Stimulated activated naive CD8-positive, alpha-beta T cell treated with anti-CD3 and anti-CD28 coated beads, Interleukin-15, amount 100 ng/mL, for 72 hours (primary cell): ENCODE data around the gene HIF3A.
A peak's percentile ranks its signal among the peaks of the same experiment; 100 is the strongest.
"Not testable (repeated sequence)": the region's sequence is repeated elsewhere in the genome, so short reads cannot be mapped to it uniquely, and the experiment has no call there.

Source experiments
- ATAC-seq: fragments of 150-1000 bp; cut with Tn5 transposase; 2 replicates; pipeline ENCODE4 v1.10.0; 2021; ENCODE audit warnings: mild to moderate bottlenecking, moderate library complexity
- DNase-seq, 2 donors: peaks; one replicate each; pipeline ENCODE4 v3.0.0; 2021 to 2022
- H3K27ac Mint-ChIP-seq, 2 donors: one replicate each; pipeline ENCODE4 v1.8.0; 2022; ENCODE audit warnings: mild to moderate bottlenecking in 2 of 2, mixed read lengths in 2 of 2, moderate library complexity in 2 of 2
- H3K27me3 Mint-ChIP-seq: one replicate; pipeline ENCODE4 v1.8.0; 2022; ENCODE audit warnings: mixed read lengths
- H3K4me1 Mint-ChIP-seq: one replicate; pipeline ENCODE4 v1.8.0; 2022; ENCODE audit warnings: mild to moderate bottlenecking, mixed read lengths
- H3K4me3 Mint-ChIP-seq, 2 donors: one replicate each; pipeline ENCODE4 v1.8.0; 2022; ENCODE audit warnings: mild to moderate bottlenecking in 2 of 2, mixed read lengths in 2 of 2, moderate library complexity in 1 of 2
- H3K9me3 Mint-ChIP-seq, 2 donors: one replicate each; pipeline ENCODE4 v1.8.0; 2022; ENCODE audit warnings: mixed read lengths in 2 of 2

Gene HIF3A

DNA sequence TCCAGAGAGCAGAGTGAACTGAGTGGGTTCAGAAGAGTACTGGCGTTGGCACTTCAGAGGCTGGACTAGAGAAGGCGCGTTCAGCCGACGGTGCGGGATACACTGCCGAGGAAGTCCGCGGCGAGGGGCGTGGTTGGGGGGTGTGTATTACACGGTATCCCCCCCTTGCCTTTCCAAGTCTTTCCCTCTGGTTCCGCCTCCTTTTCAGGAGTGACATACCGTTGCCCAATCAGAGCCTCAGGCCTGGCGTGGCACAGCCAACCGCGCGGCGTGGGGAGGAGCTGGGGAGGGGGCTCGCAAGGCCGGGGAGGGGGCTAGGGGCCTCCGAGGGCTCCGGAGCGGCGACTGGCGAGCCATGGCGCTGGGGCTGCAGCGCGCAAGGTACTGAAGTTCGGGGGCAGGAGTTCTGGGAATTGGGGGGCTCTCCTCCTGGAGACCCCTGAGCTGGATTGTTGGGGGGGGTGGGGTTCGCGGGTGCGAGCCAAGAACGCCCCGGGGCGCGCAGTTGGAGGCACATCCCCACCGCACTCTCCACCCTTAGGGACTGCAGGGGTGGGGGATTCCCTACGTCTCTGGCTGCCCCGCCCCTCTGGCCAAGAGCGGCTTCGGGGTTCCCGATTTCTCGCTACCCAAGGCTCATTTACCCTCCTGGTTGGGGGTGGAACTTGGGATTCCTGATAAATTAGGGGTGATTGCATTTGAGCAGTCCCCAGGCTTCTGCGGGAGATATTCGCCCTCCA, at the start of gene HIF3A:
TSS of gene HIF3A (plus strand) at position 321 of the 740 bp plus-strand sequence. CDS start at position 356, 35 bp downstream.
- no peaks in the 10 kb centered on the region for H3K9me3 Mint-ChIP-seq
- no peak within 1 kb of the TSS for H3K4me3 Mint-ChIP-seq
- peaks cover 6% of the 10 kb centered on the region for H3K4me1 Mint-ChIP-seq
- H3K27me3 Mint-ChIP-seq, result peaks cover 56% of the 10 kb centered on the region
- no peak within 1 kb of the TSS for H3K27ac Mint-ChIP-seq
- ATAC-seq (no peak), DNase-seq (no peak)

DNA sequence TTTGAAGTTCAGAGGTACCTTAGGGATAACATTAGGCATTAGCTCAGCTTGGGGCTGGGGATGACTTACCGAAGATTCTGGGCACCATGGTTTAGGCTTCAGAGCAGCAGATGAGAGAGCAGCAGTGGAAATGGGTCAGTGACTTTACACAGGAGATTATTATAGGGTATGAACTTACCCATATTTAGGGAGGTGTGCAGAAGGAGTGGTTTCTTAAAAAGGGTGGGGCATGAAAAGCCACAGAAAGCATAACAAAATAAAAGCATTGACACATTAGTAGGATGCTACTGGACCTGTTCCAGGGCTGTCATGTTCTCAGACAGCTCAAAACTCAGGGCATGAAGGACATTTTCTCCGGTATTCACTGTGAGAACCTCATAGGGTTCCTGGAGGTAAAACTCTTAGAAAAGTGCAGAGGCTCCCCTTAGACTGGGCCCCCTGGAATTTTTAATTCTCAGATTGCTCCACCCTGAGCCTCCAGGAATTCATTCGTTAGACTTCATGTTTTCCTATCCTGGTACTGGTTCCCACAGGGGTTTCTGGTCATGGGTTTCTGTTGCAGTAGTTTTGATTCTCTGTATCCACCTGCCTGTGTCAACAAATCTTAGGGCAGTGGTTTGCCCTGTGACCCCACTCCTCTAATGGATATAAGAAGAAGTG, 46.6 kb upstream of the HIF3A start:
- H3K27me3 Mint-ChIP-seq, result peaks cover 59% of the 10 kb centered on the region
- no peak overlapping the region for H3K4me3 Mint-ChIP-seq
- ATAC-seq (no peak), DNase-seq (no peak)
- no peaks in the 10 kb centered on the region for H3K9me3 Mint-ChIP-seq
- no peaks in the 10 kb centered on the region for H3K4me1 Mint-ChIP-seq
- no peak overlapping the region for H3K27ac Mint-ChIP-seq

DNA sequence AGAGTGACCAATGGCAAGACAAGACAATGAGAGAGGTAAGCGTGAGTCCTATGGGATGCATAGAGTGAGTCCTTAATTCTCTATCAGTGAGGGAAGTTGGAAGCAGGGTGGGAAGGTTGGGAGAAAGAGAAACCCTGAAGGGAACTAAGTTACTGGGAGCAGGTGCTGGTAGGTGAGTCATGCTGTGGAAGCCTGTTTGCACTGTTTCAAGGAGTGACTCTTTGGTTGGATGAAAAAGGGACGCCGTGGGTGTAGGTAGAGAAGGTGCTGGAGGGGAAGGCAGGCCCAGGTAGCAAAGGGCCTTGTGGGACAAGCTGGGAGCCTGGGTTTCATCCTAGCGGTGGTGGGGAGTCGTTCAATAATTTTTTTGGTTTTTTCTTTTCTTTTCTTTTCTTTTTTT, 45.4 kb upstream of the HIF3A start:
- no peak for ATAC-seq
- DNase-seq, result no peak
- Mint-ChIP-seq H3K4me1 (no peaks in the 10 kb centered on the region), H3K4me3 (no peak overlapping the region), H3K9me3 (no peaks in the 10 kb centered on the region), H3K27ac (no peak overlapping the region), H3K27me3 (peaks cover 56% of the 10 kb centered on the region)

DNA sequence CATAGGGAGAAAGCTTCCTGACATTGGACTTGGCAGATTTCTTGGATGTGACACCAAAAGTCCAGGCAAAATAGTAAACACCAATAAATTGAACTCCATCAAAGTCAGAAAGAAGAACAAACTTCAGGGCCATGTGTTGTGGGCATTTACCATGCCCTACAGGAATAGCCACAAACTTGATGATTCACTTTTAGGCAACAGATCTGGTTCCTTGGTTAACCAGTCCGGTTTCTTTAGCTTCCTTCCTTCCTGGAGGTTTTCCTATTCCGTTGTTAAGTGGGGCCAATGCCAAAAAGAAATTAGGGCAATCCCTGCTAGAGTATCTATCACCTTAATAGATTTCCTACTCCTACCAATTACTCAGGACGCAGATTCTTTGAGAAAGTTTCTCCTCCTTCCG, 42.1 kb upstream of the HIF3A start:
- no peak overlapping the region for H3K27ac Mint-ChIP-seq

DNA sequence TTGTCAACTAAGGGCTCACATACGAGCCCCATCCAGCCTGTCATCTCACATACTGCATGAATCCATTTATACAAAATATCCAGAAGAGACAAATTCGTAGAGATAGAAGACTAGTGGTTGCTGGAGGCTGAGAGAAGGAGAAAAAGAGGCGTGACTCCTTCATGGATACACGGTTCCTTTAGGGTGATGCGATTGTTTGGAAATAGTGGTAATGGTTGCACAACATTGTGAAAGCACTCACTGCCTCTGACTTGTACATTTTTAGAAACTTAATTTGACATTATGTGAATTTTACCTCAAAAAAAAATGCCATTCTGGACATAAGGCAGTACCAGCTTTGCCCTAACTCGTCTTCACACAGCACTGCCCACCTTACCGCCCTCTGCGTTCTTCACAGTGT, 40.0 kb upstream of the HIF3A start:
- no peak for ATAC-seq
- no peak overlapping the region for H3K4me3 Mint-ChIP-seq
- H3K9me3 Mint-ChIP-seq, result no peaks in the 10 kb centered on the region
- H3K27me3 Mint-ChIP-seq, result peaks cover 61% of the 10 kb centered on the region
- H3K27ac Mint-ChIP-seq, result no peak overlapping the region
- no peaks in the 10 kb centered on the region for H3K4me1 Mint-ChIP-seq
- no peak for DNase-seq

More for the DNA sequence above, 42.1 kb upstream of the HIF3A start:
- H3K27me3 Mint-ChIP-seq, result peaks cover 59% of the 10 kb centered on the region
- ATAC-seq, result no peak
- H3K4me1 Mint-ChIP-seq, result no peaks in the 10 kb centered on the region
- DNase-seq, result no peak
- no peaks in the 10 kb centered on the region for H3K9me3 Mint-ChIP-seq
- no peak overlapping the region for H3K4me3 Mint-ChIP-seq

DNA sequence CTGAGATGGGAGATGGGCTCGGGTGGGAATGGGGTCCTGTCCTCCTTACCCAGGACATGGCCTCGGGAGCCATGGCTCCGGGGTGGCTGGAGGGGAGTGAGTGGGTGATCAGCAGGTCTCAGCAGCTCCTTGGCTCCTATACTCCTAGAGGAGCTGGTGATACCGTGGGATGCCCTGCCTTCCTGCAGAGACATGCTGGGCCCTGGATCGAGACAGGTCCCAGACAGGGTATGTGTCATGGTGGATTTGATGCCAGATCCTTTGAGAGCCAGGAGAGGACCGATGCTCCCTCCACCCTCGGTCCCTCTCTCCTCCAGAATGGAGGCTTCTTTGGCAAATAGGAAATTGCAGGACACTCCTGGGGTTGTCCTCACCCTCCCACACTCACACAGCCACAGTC, 35.3 kb upstream of the HIF3A start:
- DNase-seq, H3K4me3 Mint-ChIP-seq, ATAC-seq, H3K27ac Mint-ChIP-seq, H3K9me3 Mint-ChIP-seq: not testable (repeated sequence)
- Mint-ChIP-seq H3K27me3 (peaks cover 78% of the 10 kb centered on the region), H3K4me1 (peaks cover 17% of the 10 kb centered on the region)

DNA sequence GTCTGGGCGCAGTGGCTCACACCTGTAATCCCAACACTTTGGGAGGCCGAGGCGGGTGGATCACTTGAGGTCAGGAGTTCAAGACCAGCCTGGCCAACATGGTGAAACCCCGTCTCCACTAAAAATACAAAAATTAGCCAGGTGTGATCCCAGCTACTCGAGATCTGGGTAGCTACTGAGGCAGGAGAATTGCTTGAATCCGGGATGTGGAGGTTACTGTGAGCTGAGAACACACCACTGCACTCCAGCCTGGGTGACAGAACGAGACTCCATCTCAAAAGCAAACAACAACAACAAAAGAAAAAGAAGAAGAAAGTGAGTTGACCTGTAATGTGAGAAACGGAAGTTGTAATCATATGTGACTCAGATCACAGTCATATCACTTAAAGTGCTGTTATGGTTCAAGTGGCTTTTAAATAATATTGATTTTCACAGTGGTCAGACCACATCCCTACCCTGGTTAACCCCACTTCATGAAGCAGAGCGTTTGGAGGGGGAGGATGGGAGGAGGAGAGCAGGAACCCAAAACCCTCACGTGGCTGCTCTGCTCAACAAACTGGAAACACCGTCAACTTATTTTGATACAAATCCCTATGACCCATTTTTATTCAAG, 34.1 kb upstream of the HIF3A start:
- DNase-seq, result peak; percentile 80 to 85
- Mint-ChIP-seq H3K4me3 (peak overlapping the region in 1 of 2 donors; percentile 39), H3K4me1 (peaks cover 17% of the 10 kb centered on the region), H3K27me3 (peaks cover 79% of the 10 kb centered on the region), H3K27ac (peak overlapping the region; percentile 27 to 59)
- not testable (repeated sequence) for H3K9me3 Mint-ChIP-seq
- peak; percentile 99 for ATAC-seq

DNA sequence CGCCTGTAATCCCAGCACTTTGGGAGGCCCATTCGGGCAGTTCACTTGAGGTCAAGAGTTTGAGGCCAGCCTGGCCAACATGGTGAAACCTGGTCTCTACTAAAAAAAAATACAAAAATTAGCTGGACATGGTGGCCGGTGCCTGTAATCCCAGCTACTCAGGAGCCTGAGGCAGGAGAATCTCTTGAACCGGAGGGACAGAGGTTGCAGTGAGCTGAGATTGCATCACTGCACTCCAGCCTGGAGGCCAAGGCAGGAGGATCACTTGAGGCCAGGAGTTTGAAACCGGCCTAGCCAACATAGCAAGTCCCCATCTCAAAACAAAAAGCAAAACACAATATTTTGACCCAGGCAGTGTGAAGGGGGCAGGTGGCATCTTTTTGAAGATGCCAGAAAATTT, 32.0 kb upstream of the HIF3A start:
- not testable (repeated sequence) for ATAC-seq, DNase-seq, H3K9me3 Mint-ChIP-seq, H3K4me3 Mint-ChIP-seq, H3K27ac Mint-ChIP-seq
- H3K27me3 Mint-ChIP-seq, result peaks cover 80% of the 10 kb centered on the region
- H3K4me1 Mint-ChIP-seq, result peaks cover 17% of the 10 kb centered on the region

DNA sequence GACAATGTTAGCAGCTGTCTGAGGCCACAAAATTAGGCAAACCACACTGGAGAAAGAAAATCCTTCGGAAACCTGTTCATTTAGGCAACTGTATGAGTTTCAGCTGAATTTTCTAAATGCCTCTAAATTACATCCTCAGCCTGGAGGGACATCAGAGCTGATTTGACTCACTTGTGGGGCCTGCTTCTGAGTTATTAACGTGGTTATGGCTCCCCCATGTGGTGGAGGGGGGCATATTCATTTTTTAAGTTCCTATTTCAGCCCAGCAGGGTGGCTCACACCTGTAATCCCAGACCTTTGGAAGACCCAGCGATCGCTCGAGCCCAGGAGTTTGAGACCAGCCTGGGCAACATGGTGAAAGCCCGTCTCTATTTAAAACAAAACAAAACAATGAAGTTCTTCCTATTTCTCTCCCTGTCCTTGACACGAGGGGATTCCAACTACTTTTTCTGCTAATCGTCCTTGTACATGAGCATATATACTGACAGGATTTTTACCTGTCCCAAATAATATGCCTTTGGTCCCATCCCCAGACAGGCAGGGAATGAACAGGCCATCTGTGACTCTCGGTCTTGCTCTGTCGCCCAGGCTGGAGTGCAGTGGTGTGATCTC, 31.5 kb upstream of the HIF3A start:
- peaks cover 17% of the 10 kb centered on the region for H3K4me1 Mint-ChIP-seq
- no peak overlapping the region for H3K27ac Mint-ChIP-seq
- H3K27me3 Mint-ChIP-seq, result peaks cover 75% of the 10 kb centered on the region
- H3K9me3 Mint-ChIP-seq, result no peaks in the 10 kb centered on the region
- peak; percentile 75 to 80 for DNase-seq
- ATAC-seq, result peak; percentile 71
- H3K4me3 Mint-ChIP-seq, result no peak overlapping the region

DNA sequence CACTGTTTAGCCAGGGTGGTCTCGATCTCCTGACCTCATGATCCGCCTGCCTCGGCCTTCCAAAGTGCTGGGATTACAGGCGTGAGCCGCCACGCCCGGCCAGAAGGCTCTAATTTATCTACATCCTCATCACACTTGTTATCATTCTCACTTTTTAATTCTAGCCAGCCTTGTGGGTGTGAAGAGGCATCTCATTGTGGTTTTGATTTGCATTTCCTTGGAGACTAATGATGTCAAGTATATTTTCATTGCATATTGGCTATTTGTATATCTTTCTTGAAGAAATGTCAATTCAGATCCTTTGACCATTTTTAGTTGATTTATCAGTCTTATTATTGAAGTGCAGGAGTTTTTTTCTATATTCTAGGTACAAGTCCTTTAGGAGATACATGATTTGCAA, 27.7 kb upstream of the HIF3A start:
- Mint-ChIP-seq H3K27me3 (peaks cover 61% of the 10 kb centered on the region), H3K4me3 (no peak overlapping the region), H3K9me3 (no peaks in the 10 kb centered on the region), H3K4me1 (peaks cover 14% of the 10 kb centered on the region), H3K27ac (no peak overlapping the region)
- no peak for DNase-seq
- ATAC-seq, result no peak

DNA sequence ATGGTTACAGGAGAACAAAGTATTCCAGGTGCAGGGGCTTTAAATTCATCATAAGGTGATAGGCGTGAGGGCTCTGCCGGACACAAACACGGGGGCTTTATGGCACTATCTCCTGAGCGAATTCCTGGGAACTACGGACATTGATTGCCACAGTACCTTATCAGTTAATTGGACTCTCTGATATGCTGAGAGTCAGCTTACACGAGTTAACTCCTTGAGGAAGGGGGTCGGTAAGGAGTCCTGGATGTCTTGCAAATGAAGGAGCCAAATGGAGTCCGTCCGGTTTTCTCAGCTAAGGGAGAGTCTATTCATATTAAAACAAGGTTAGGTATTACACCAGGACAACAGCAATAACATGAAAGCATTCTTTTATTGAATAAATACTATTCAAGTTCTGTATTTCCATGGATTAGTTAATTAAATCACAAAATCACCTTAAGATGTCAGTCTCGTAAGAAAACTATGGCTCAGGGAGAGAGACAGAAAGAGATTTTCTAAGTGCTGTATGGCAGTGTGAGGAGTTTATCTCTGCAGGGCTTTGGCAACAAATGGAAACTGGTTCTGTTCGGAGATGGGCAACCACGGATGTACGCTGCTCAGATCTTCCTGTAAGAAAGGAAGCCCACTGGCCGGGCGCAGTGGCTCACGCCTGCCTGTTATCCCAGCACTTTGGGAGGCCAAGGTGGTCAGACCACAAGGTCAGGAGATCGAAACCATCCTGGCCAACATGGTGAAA, 26.2 kb upstream of the HIF3A start:
- Mint-ChIP-seq H3K27me3 (peaks cover 47% of the 10 kb centered on the region), H3K9me3 (no peaks in the 10 kb centered on the region), H3K4me1 (peaks cover 13% of the 10 kb centered on the region), H3K4me3 (no peak overlapping the region), H3K27ac (peak overlapping the region in 1 of 2 donors; percentile 14)
- DNase-seq, result no peak
- no peak for ATAC-seq

DNA sequence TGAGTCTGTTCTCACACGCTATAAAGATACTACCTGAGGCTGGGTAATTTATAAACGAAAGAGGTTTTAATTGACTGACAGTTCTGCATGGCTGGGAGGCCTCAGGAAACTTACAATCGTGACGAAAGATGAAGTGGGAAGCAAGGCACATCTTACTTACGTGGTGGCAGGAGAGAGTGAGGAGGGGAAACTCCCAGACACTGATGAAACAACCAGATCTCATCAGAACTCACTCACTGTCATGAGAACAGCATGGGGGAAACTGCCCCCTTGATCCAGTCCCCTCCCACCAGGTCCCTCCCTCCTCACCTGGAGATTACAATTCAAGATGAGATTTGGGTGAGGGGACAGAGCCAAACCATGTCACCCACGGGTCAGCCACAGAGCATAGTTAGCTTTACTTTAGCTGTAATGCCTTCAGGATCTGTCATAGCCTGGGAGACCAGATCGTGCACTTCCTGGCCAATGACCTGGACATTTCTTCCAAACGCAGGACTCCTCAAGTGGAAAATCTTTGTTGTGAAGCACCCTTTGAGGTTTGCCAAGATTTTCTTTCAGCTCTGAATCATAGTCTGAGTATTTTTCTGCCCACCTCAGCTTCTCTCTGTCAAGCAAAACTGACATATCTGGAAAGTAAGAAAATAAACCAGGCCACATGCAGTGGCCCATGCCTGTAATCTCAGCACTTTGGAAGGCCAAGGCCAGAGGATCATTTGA, 25.2 kb upstream of the HIF3A start:
- no peak for DNase-seq
- Mint-ChIP-seq H3K4me3 (no peak overlapping the region), H3K27ac (no peak overlapping the region)

DNA sequence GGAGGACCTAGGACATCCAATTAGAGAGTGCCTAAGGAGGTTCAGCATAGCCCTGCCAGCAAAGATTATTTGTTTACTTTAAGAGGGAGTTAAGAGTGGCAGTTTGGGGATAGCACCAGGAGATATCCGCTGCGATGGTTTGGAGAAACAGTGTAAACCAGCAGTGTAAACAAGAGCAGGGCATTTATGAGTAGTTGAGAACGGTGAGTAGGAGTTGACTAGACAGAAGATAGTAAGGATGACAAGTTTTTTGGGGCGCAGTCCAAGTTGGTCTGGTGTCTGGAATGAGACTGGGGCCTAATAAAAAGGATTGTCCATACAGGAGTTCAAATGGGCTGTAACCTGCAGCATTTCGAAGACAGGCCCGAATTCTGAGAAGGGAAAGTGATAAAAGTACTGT, 22.9 kb upstream of the HIF3A start:
- peaks cover 14% of the 10 kb centered on the region for H3K27me3 Mint-ChIP-seq
- ATAC-seq, H3K4me3 Mint-ChIP-seq, DNase-seq, H3K9me3 Mint-ChIP-seq, H3K27ac Mint-ChIP-seq: not testable (repeated sequence)
- peaks cover 13% of the 10 kb centered on the region for H3K4me1 Mint-ChIP-seq

More for the DNA sequence above, 25.2 kb upstream of the HIF3A start:
- peaks cover 13% of the 10 kb centered on the region for H3K4me1 Mint-ChIP-seq
- H3K27me3 Mint-ChIP-seq, result peaks cover 37% of the 10 kb centered on the region
- H3K9me3 Mint-ChIP-seq, result no peaks in the 10 kb centered on the region
- ATAC-seq, result peak; percentile 75

DNA sequence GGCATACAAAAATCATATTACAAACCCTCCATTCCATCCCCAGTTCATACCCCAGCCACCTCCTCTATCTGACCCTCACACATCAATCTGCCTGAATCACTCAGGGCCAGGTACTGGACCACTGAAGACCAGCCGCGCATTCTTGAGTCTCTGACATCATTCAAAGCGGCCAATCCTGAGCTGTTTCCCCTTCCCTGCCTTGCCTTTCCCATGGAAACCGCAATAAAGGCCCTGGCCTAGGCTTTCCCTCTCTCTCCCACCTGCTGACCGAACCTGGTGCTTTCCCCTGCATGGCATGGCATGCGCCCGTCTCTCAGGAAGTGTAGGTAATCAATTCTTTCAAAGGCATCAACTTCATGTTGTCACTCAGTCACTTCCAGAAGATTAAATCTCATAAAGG, 17.7 kb upstream of the HIF3A start:
- ATAC-seq, result no peak
- Mint-ChIP-seq H3K9me3 (no peaks in the 10 kb centered on the region), H3K4me3 (no peak overlapping the region), H3K27ac (no peak overlapping the region), H3K27me3 (no peaks in the 10 kb centered on the region), H3K4me1 (no peaks in the 10 kb centered on the region)
- DNase-seq, result no peak

DNA sequence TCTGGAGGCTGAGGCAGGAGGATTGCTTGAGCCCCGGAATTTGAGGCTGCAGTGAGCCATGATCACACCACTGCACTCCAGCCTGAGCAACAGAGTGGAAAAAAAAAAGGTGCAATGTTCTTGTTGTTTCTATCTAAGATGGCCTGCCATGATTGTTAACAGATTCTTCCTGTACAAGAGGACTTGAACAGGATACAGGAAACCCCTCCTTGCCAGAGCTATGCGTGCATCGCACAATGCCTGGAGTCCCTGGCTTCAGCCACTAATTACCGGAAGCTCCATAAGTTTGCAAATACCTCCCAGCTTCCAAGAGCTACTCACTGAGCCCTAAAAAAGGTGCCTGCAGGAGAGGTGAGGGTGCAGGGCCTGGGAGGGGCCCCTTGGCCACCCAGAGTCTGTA, 13.1 kb upstream of the HIF3A start:
- peaks cover 0 to under 1% of the 10 kb centered on the region in 2 donors for H3K9me3 Mint-ChIP-seq
- DNase-seq (no peak), ATAC-seq (no peak)
- no peaks in the 10 kb centered on the region for H3K27me3 Mint-ChIP-seq
- no peaks in the 10 kb centered on the region for H3K4me1 Mint-ChIP-seq
- no peak overlapping the region for H3K27ac Mint-ChIP-seq
- H3K4me3 Mint-ChIP-seq, result no peak overlapping the region
